ENCODE measurements around the gene STK17A. TPM values are rescaled to one million over a fixed set of nuclear protein-coding genes. Genes with fewer than 3 reads are reported as not detected.
"Not testable (repeated sequence)": the region's sequence is repeated elsewhere in the genome, so short reads cannot be mapped to it uniquely, and the experiment has no call there.

Gene STK17A
- total RNA-seq, 2 experiments from 2014 or later, result 53.2 to 53.8 TPM

GRCh38 chr7:43583424-43584194 is 701 bp downstream of the STK17A start:
- Mint-ChIP-seq H3K9me3 (no peaks in the 10 kb centered on the region), H3K4me3 (peak overlapping the region; percentile 92)

GRCh38 chr7:43584195-43584586 is 1.3 kb downstream of the STK17A start:
- DNase-seq, result no peak
- peak overlapping the region; percentile 96 for H3K27ac Mint-ChIP-seq
- peaks cover 14% of the 10 kb centered on the region for H3K36me3 Mint-ChIP-seq
- H3K4me3 Mint-ChIP-seq, result peak overlapping the region; percentile 92
- H3K4me1 Mint-ChIP-seq, result peaks cover 37% of the 10 kb centered on the region
- peaks cover 8% of the 10 kb centered on the region for H3K27me3 Mint-ChIP-seq
- no peaks in the 10 kb centered on the region for H3K9me3 Mint-ChIP-seq

More at GRCh38 chr7:43583424-43584194, 701 bp downstream of the STK17A start:
- peaks cover 33% of the 10 kb centered on the region for H3K4me1 Mint-ChIP-seq
- H3K36me3 Mint-ChIP-seq, result peaks cover 11% of the 10 kb centered on the region
- peak overlapping the region; percentile 96 for H3K27ac Mint-ChIP-seq
- peak; percentile 65 for DNase-seq
- H3K27me3 Mint-ChIP-seq, result peaks cover 8% of the 10 kb centered on the region

- Mint-ChIP-seq H3K27ac (peak overlapping the region; percentile 96), H3K4me1 (peaks cover 42% of the 10 kb centered on the region), H3K4me3 (peak overlapping the region; percentile 92), H3K36me3 (peaks cover 17% of the 10 kb centered on the region)
- not testable (repeated sequence) for DNase-seq, H3K9me3 Mint-ChIP-seq, H3K27me3 Mint-ChIP-seq
These were observed 1.8 kb downstream of the STK17A start for GRCh38 chr7:43584733-43585132.

GRCh38 chr7:43585562-43585961 is 2.7 kb downstream of the STK17A start:
- peak overlapping the region; percentile 92 for H3K4me3 Mint-ChIP-seq
- H3K9me3 Mint-ChIP-seq, result no peaks in the 10 kb centered on the region
- peak overlapping the region; percentile 96 for H3K27ac Mint-ChIP-seq
- H3K4me1 Mint-ChIP-seq, result peaks cover 50% of the 10 kb centered on the region
- peaks cover 8% of the 10 kb centered on the region for H3K27me3 Mint-ChIP-seq
- peaks cover 21% of the 10 kb centered on the region for H3K36me3 Mint-ChIP-seq
- no peak for DNase-seq

- DNase-seq, result no peak
- H3K9me3 Mint-ChIP-seq, result no peaks in the 10 kb centered on the region
- H3K4me1 Mint-ChIP-seq, result peaks cover 54% of the 10 kb centered on the region
- H3K27ac Mint-ChIP-seq, result peak overlapping the region; percentile 96
- peaks cover 21% of the 10 kb centered on the region for H3K36me3 Mint-ChIP-seq
- H3K4me3 Mint-ChIP-seq, result peak overlapping the region; percentile 92
- peaks cover 8% of the 10 kb centered on the region for H3K27me3 Mint-ChIP-seq
These were observed 3.5 kb downstream of the STK17A start for GRCh38 chr7:43586251-43586900.

- no peaks in the 10 kb centered on the region for H3K27me3 Mint-ChIP-seq
- H3K9me3 Mint-ChIP-seq, result no peaks in the 10 kb centered on the region
- peak overlapping the region; percentile 85 for H3K27ac Mint-ChIP-seq
- DNase-seq, result no peak
- peaks cover 32% of the 10 kb centered on the region for H3K36me3 Mint-ChIP-seq
- peak overlapping the region; percentile 64 for H3K4me3 Mint-ChIP-seq
- peaks cover 63% of the 10 kb centered on the region for H3K4me1 Mint-ChIP-seq
These were observed 5.7 kb downstream of the STK17A start for GRCh38 chr7:43588477-43589132.

- H3K27ac Mint-ChIP-seq, result peak overlapping the region; percentile 85
- H3K4me3 Mint-ChIP-seq, result peak overlapping the region; percentile 59
- H3K9me3 Mint-ChIP-seq, result no peaks in the 10 kb centered on the region
- H3K36me3 Mint-ChIP-seq, result peaks cover 32% of the 10 kb centered on the region
- H3K27me3 Mint-ChIP-seq, result no peaks in the 10 kb centered on the region
- H3K4me1 Mint-ChIP-seq, result peaks cover 68% of the 10 kb centered on the region
- no peak for DNase-seq
These were observed 6.2 kb downstream of the STK17A start for GRCh38 chr7:43589133-43589478.

- DNase-seq, result no peak
- Mint-ChIP-seq H3K4me1 (peaks cover 74% of the 10 kb centered on the region), H3K27me3 (no peaks in the 10 kb centered on the region), H3K36me3 (peaks cover 32% of the 10 kb centered on the region), H3K9me3 (no peaks in the 10 kb centered on the region), H3K4me3 (peak overlapping the region; percentile 59), H3K27ac (peak overlapping the region; percentile 82)
These were observed 6.8 kb downstream of the STK17A start for GRCh38 chr7:43589728-43590127.

GRCh38 chr7:43590862-43591557 is 8.1 kb downstream of the STK17A start:
- H3K27me3 Mint-ChIP-seq, result no peaks in the 10 kb centered on the region
- DNase-seq, result peak; percentile 59
- H3K9me3 Mint-ChIP-seq, result no peaks in the 10 kb centered on the region
- peak overlapping the region; percentile 86 for H3K27ac Mint-ChIP-seq
- H3K4me3 Mint-ChIP-seq, result peak overlapping the region; percentile 59
- H3K4me1 Mint-ChIP-seq, result peaks cover 76% of the 10 kb centered on the region
- H3K36me3 Mint-ChIP-seq, result peaks cover 26% of the 10 kb centered on the region

GRCh38 chr7:43591558-43592180 is 8.8 kb downstream of the STK17A start:
- H3K27ac Mint-ChIP-seq, result peak overlapping the region; percentile 86
- no peak for DNase-seq
- peak overlapping the region; percentile 58 for H3K4me3 Mint-ChIP-seq
- H3K36me3 Mint-ChIP-seq, result peaks cover 24% of the 10 kb centered on the region
- peaks cover 77% of the 10 kb centered on the region for H3K4me1 Mint-ChIP-seq
- H3K9me3 Mint-ChIP-seq, result no peaks in the 10 kb centered on the region
- H3K27me3 Mint-ChIP-seq, result no peaks in the 10 kb centered on the region

GRCh38 chr7:43592326-43592725 is 9.4 kb downstream of the STK17A start:
- Mint-ChIP-seq H3K4me3 (peak overlapping the region; percentile 56), H3K27ac (peak overlapping the region; percentile 86), H3K4me1 (peaks cover 76% of the 10 kb centered on the region), H3K36me3 (peaks cover 26% of the 10 kb centered on the region), H3K27me3 (no peaks in the 10 kb centered on the region), H3K9me3 (no peaks in the 10 kb centered on the region)
- no peak for DNase-seq

- H3K27ac Mint-ChIP-seq, result peak overlapping the region; percentile 83
- H3K9me3 Mint-ChIP-seq, result no peaks in the 10 kb centered on the region
- peaks cover 75% of the 10 kb centered on the region for H3K4me1 Mint-ChIP-seq
- H3K4me3 Mint-ChIP-seq, result peak overlapping the region; percentile 36
- no peaks in the 10 kb centered on the region for H3K27me3 Mint-ChIP-seq
- DNase-seq, result no peak
- H3K36me3 Mint-ChIP-seq, result peaks cover 27% of the 10 kb centered on the region
These were observed 10.1 kb downstream of the STK17A start for GRCh38 chr7:43593010-43593409.

GRCh38 chr7:43594020-43594419 is 11.1 kb downstream of the STK17A start:
- peak overlapping the region; percentile 38 for H3K4me3 Mint-ChIP-seq
- H3K27me3 Mint-ChIP-seq, result no peaks in the 10 kb centered on the region
- no peaks in the 10 kb centered on the region for H3K9me3 Mint-ChIP-seq
- peaks cover 75% of the 10 kb centered on the region for H3K4me1 Mint-ChIP-seq
- peaks cover 33% of the 10 kb centered on the region for H3K36me3 Mint-ChIP-seq
- no peak for DNase-seq
- peak overlapping the region; percentile 83 for H3K27ac Mint-ChIP-seq

GRCh38 chr7:43596426-43596825 is 13.5 kb downstream of the STK17A start:
- not testable (repeated sequence) for DNase-seq, H3K9me3 Mint-ChIP-seq, H3K27me3 Mint-ChIP-seq, H3K4me3 Mint-ChIP-seq
- Mint-ChIP-seq H3K27ac (peak overlapping the region; percentile 48), H3K36me3 (peaks cover 38% of the 10 kb centered on the region), H3K4me1 (peaks cover 69% of the 10 kb centered on the region)
